G401.6 (cell line): ENCODE measurements around the gene SPDYE1.

Experiments used
- FAIRE-seq: peaks from 2 replicates; lab custom pipeline; 2012; peaks lifted over from hg19 to GRCh38; lab: Jason Lieb, UNC

SPDYE1 gene

DNA sequence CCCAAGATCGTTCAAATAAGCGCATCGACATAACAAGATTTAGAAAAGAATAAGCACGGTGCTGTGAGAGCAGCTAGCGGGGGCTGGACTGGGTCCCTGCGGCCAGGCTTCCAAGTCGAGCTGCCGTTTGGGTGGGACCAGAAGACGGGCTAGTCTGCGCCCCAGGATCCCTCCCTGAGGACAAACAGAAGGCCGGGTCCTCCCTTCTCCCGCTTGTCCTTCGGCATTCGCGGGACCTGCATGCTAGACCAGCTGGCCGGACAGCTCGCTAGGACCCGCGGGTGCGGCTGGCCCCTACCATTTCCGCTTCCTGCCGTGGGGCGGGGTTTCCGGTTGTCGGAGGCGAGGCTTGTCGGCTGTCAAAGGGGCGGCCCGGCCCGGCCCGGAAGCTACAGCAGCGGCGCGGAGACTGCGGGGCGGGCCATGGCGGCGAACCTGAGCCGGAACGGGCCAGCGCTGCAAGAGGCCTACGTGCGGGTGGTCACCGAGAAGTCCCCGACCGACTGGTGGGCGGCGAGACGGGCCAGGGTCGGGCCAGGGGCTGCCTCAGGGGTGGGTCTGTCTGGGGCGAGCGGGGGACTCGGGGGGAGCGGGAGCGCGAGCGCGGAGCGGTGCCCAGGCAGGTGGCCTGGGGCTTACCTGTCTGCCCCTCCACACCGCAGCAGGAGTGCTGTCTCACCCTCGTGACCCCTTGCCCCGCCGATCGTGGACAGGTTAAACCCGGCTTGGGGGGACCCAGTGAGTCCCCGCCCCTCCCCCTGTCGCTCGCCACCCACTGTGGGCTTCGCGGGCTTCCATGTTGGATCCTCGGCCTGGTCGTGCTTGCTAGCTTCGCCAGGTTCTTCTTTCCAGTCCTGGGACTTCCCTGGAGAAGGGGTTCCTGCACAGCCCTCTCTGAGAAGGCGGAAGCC is 46.9 kb downstream of the SPDYE1 start, which contains the start of gene DBNL:
Gene DBNL (plus strand): TSS at position 388 of the 911 bp plus-strand sequence. CDS start 36 bp downstream, at position 424.
- no peak for FAIRE-seq

DNA sequence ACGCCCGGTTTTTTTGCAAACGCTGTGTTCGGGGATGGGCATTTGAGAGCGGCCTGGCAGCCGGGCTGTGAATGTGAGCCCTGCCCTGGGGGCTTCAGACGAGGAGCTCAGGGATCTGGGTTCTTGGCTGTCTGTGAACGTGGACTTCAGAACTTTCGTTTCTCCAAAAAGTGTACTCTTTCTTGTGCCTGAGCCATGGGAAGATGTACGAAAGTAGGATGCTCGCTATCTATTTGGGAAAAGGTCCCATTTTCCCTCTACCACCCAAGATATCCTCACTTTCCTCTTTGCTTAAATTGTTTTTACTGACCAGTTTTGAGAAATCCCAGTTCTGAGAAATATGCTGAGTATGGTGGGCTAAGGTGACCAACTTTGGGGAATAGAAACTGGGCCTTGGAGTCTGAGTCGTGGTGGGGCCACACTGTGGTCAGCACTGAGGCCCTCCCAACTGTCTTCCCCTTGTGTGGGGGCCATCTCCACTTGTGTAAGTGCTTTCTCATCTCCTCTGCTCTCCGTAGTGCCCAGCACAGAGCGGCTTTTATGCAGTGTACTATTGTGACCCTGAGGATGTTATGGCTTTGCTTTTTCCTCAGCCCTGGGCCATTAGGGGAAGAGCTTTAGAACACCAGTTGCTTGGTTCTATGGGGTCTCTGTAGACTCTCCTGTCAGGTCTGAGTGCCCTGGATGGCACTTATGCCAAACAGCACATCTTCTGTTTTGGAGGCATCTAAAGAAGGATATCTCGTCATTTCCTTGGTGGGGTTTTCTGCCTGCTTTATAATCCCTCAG is 47.7 kb downstream of the SPDYE1 start:
- no peak for FAIRE-seq

DNA sequence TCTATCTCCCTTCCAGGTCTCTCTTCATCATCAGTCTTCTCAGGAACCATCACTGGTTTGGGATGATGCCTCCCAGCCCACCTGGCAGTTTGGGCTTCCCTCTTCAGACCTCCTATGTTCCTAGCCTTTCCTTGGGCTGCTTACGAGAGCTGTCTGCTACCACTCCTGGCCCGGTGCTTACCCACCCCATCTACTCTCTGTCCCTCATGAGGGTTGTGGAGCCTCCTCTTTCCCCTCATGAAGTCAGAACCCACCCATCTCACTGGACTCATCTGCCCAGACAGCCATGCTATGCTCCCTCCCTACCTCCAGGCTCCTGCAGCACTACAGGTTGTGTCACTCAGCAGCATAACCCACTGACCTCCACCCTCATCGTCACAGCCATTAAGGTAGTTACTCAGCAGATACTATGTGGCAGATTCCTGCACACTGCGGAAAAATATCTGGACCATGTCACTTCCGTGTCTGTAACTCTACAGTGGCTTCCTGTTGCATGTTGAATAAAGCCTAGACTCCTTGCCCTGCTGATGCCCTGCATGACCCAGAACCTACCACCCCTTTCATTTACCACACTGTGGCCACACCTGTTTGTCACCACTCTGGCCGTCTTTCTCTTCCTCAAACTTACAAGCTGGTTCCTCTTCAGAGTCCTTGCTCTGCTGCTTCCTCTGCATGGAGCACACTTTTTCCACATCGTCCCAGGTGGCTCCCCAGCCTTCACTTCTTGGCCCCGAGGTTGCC is 48.8 kb downstream of the SPDYE1 start:
- no peak for FAIRE-seq

DNA sequence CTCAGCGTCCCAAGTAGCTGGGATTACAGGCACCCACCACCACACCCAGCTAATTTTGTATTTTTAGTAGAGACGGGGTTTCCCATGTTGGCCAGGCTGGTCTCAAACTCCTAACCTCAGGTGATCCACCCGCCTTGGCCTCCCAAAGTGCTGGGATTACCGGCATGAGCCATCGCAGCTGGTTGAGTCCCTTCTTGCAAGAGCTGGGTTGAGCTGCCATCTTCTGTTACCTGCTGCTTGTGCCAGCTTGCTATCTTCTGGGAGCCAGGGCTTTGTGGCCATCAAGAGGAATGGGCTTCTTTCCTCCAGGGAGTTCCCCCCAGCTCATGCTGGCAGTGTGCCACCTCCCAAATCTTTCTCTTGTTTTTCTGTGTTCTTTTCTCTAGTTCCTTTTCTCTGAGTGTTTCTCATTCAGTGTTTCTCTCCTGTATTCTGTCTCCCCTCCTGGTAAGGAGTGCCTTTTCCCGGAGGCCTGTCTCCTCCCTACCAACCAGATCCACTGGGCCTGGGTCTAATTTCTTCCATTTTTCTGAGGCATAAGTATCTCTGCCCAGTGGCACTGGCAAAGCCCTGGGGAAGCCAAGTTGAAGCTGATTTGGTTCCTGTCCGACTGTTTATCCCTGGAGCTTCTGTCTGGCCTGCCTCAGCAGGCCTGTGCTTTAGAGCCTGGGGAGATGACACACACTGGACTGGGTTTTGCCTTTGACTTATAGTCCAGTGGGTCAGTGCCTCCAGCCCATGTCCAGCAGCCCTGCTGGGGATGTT is 50.5 kb downstream of the SPDYE1 start:
- no peak for FAIRE-seq

DNA sequence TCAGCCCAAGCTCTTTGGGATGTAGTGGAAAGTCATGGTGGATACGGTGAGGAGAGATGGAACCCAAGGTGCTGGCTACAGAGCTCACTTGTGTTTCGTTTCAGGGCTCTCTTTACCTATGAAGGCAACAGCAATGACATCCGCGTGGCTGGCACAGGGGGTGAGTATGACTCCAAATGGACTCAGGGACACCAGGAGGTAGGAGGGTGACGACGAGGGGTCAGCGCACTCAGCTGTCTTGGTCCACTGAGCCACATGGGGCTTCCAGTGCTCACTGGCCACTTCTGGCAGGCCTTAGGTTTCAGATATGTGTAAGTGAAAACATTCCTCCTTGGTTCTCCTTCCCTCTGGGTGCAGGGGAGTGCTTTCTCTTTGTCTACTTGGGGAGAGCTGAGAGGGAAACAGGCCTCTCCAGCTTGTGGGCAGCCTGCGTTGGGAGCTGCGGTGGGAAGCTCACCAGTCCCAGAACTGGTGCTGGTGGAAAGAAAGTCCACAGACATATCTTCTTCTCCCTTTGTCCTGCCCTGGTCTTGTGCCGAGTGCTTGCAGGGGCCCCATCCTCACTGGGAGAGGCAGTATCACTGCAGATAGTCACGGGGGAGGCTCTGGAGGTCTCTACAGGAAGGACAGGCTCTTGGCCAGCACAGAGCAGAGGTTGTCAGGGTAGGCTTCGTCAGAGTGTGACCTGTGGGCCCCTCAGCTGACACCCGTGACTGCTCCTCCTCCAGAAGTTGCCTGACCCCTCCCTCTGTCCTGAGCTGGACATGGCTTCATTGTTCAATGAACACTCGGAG is 52.6 kb downstream of the SPDYE1 start:
- FAIRE-seq = no peak

DNA sequence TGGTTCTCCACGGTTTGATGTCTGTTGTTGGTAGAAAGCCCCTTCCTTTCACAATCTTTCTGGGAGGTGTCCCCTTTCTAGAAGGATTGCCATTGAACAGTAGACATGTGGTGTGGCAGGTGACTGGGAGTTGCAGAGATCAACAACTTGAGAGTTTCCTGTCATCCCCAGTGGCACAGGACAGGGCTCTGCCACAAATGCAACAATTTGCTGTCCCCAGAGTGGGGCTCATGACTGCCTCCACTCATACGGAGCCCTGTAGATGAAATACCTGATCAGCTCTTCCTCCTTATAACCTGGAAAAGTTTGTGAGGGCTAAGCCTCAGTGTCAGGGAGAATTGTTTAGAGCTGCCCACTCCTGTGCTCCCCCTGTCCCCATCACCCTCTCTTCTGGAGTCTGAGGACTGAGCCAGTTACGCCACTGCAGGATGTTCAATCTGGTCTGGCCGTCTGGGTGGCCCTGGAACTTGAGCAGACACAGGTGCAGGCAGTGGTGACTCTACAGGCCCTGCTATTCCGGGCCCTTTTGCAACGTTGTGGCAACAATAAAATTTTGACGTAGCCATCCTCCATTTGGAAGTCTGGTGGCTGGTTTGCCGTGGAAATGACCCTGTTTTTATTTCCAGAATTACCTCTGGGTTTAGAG is 53.3 kb downstream of the SPDYE1 start:
- no peak for FAIRE-seq

DNA sequence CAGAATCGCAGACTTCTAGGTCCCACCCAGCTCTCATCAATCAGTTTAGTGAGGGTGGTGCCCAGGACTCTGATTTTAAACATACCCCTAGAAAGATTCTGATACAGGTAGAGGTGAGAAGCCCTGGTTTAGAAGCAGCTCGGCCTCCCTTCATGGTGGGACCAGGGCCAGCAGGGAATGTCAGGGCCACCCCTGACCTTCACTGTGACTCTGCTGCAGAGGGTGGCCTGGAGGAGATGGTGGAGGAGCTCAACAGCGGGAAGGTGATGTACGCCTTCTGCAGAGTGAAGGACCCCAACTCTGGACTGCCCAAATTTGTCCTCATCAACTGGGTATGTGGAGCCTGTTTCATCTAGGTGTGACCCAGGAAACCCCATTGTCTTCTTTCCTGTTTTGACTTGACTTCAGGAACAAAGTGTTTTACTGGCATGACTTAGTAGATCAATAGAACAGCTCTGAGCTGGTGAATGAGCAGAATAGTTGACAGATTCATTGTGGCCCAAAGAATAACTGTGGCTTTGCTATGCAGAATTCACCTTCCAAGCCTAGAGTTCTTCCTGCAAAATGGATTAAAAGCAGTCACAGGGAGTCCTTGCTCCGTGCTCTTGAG is 54.0 kb downstream of the SPDYE1 start:
- no peak for FAIRE-seq

DNA sequence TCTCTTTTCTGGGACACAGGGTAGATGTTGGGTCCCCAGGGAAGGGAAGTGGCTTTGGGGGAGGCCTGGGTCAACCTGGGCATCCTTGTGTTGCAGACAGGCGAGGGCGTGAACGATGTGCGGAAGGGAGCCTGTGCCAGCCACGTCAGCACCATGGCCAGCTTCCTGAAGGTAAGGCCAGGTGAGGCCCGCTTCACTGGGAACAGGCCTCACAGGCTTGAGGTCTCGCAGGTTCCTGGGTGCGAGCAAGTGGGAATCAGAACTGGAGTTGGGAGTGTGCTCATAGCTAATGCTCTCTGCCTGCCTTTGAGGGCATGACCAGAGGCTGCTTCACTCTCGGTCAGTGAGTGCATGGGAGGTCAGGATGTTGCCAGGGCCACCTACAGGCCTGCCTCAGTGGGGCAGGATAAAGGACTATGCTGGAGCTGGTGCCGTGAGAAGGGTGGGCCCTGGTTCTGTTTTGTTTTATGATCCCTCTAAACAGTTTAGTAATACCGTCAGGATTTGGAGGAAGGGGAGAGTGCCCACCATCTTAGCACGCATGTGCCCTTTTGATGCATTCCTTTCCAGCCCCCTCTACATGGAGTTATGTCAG is 55.2 kb downstream of the SPDYE1 start:
- no peak for FAIRE-seq

DNA sequence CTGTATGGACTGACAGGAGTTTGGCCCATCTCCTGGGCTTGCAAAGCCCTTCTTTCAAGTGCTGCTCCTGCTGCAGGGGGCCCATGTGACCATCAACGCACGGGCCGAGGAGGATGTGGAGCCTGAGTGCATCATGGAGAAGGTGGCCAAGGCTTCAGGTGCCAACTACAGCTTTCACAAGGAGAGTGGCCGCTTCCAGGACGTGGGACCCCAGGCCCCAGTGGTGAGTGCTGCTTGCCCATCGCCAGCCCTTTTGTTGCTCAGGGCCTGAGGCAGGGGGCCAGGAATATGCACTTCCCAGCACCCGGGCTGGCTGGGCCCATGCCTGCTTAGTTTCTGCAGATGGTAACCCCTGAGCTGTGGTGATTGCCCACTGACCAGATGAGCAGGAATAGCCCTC is 59.0 kb downstream of the SPDYE1 start:
- no peak for FAIRE-seq

DNA sequence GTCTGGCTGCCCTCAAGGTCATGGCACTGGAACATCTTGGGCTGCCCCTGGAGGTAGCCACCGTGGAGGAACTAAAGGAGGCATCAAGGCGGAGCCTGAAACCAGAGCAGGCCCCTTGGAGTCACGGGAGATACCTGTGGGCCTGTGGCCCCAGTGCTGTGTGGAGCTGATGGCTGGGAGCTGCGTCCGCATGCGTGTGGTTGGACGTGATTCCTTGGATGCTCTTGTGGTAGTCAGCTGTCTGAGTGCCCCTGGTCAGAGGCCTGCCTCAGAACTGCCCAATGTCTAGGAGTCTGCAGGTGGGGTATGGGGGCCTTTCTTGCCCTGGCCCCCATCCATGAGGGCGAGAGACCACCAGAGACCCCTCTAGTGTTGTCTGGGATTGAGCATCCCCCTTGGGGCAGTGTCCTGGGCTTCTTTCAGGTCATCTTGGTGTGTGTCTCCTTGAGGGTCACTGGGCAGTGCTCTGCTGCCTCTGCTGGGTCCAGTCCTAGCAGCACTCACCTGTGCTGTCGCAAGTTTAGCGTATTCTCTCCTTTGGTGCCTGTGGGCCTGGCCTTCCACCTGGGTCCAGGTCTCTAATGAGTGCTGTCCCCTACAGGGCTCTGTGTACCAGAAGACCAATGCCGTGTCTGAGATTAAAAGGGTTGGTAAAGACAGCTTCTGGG is 59.6 kb downstream of the SPDYE1 start:
- FAIRE-seq = no peak

DNA sequence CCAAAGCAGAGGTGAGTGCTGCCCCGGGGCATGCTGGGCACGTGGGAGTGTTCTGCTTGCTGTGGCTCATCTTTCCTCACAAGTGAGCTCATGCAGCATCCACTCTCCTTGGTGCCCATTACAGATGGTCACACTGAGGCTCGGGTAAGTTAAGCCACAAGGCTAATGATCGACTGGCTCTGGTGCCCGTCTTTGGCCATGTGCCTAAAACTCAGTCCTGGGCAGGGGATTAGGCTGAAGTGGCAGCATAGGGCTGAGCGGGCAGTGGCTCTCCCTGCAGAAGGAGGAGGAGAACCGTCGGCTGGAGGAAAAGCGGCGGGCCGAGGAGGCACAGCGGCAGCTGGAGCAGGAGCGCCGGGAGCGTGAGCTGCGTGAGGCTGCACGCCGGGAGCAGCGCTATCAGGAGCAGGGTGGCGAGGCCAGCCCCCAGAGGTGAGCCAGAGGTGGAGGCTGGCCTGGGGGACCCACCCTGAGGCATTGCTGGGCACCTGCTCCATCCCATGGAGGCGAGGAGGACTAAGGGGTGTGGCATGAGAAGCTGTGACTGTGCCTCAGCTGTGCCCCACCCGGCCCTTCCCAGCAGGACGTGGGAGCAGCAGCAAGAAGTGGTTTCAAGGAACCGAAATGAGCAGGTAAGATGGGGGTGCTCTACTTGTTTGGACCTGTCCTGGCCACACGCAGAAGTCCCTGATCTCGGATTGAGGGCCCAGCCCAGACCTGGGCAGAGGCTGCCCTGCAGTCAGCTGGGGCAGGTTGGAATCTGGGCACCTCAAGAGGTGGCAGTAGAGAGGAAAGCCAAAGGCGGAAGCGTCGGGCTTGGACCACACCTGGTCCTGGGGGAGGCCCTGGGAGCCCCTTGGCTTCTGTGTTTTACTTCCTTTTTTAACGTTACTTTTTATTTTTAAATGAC is 60.4 kb downstream of the SPDYE1 start:
- FAIRE-seq = no peak

DNA sequence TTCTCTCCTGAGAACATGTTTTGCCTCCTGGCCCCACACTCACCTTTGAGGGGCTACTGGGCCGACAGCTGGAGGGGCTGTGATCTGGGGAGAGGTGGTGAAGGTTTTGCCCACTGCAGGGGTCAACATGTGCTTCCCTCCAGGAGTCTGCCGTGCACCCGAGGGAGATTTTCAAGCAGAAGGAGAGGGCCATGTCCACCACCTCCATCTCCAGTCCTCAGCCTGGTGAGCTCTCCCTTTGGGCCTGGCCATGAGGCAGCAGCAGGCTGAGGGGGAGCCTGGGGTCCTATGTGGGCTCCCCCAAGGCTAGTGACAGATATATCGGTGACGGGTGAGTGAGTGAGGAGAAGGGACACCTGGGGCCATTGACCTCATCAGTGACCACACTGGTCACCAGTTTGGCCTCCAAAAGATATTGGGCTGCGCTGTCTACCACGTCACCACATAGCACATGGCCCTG is 61.1 kb downstream of the SPDYE1 start:
- no peak for FAIRE-seq

DNA sequence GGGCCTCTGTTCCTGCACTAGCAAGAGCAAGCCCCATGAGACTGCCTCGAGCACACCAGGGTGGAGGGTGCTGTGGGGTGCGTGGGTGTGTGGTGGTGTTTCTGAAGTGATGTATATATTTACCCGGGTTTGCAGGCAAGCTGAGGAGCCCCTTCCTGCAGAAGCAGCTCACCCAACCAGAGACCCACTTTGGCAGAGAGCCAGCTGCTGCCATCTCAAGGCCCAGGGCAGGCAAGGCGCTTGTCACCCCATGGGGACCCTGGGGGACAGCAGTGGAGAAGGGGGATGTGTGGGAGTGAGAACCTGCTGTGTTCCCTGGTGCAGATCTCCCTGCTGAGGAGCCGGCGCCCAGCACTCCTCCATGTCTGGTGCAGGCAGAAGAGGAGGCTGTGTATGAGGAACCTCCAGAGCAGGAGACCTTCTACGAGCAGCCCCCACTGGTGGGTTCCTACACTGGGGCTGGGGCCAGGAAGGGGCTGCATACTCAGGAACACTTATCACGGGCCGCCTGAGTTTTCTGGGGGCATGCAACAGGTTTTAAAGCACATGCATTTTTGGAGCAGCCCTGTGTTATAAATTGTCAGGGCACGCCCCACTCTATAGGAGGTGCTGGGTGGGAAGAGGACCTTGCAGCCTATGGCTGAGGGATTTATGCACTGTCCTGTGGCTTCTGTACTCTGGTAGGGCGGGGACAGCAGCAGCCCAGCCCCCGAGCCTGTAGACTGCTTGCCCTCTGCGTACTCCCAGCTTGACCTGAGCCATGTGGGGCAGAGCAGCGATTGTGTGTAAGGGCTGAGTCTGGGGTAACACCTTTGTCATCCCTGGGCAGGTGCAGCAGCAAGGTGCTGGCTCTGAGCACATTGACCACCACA is 61.8 kb downstream of the SPDYE1 start:
- no peak for FAIRE-seq
